Endothelial cell of umbilical vein (primary cell): ENCODE measurements around the gene ATP1A4. TPM values are rescaled to one million over a fixed set of nuclear protein-coding genes. Genes with fewer than 3 reads are reported as not detected.

Experiments
- BruUV-seq: library from RNA; stranded (reverse); fragments of 400-500 nt; replicated peaks from 2 replicates; lab custom pipeline; 2021; lab: Mats Ljungman, UMichigan
- CTCF ChIA-PET: fragments of 300-600, 350-600 bp; sonication (Branson Sonifier 250); formaldehyde crosslinking; loops from one replicate; lab custom pipeline; 2021; ENCODE audit warnings: antibody characterized with exemption, inconsistent platforms; lab: Charles Lee
- POLR2A ChIA-PET: fragments of 300-600, 350-600 bp; sonication (Branson Sonifier 250); formaldehyde crosslinking; loops from one replicate; lab custom pipeline; 2021; ENCODE audit warnings: antibody characterized with exemption, inconsistent platforms; lab: Charles Lee
- DNase-seq: peaks from one replicate; pipeline ENCODE4 v3.0.0-alpha.2; 2011; ENCODE audit warnings: low read depth, low spot score
- FAIRE-seq: peaks from 2 replicates; lab custom pipeline; 2011; peaks lifted over from hg19 to GRCh38; lab: Jason Lieb, UNC
- H2AFZ ChIP-seq: 2 replicates; pipeline ENCODE4 v1.6.0; 2012; ENCODE audit warnings: low read depth, low read length, control low read depth, inconsistent platforms
- H3K27ac ChIP-seq: 2 replicates; pipeline ENCODE4 v1.5.1; 2011; ENCODE audit warnings: low read depth, mild to moderate bottlenecking, control low read depth, low read length, moderate library complexity; ENCODE audit not compliant: insufficient read depth
- H3K27me3 ChIP-seq, 2 experiments: 2 replicates each; pipeline versions ENCODE4 v1.6.0 to v1.6.1; 2011; ENCODE audit warnings: low read length in 2 of 2, mixed read lengths in 1 of 2; ENCODE audit not compliant: control insufficient read depth in 2 of 2, insufficient read depth in 2 of 2
- H3K36me3 ChIP-seq, 2 experiments: 2 replicates in 1 of 2; 3 replicates in 1 of 2; pipeline ENCODE4 v1.5.1; 2011; ENCODE audit warnings: low read length in 2 of 2, mild to moderate bottlenecking in 1 of 2, moderate library complexity in 1 of 2; ENCODE audit not compliant: control insufficient read depth in 2 of 2, insufficient read depth in 2 of 2; ENCODE audit errors: extremely low read depth in 1 of 2
- H3K4me1 ChIP-seq: 3 replicates; pipeline ENCODE4 v1.5.1; 2011; ENCODE audit warnings: mild to moderate bottlenecking, low read length; ENCODE audit not compliant: control insufficient read depth, insufficient read depth; ENCODE audit errors: extremely low read depth
- H3K4me2 ChIP-seq: 2 replicates; pipeline ENCODE4 v1.6.1; 2011; ENCODE audit warnings: low read length, control low read depth, mixed read lengths; ENCODE audit not compliant: insufficient read depth
- H3K4me3 ChIP-seq, 3 experiments: fragments of 200-600 bp in 1 of 3; sonication (generic), shearing (Covaris generic) in 1 of 3; replicated peaks in 1 of 3; 2 replicates each; pipeline ENCODE4 v1.5.1; 2011 to 2016; ENCODE audit warnings: control low read depth in 3 of 3, low read length in 3 of 3, mild to moderate bottlenecking in 2 of 3, inconsistent platforms in 1 of 3, low read depth in 1 of 3, moderate library complexity in 1 of 3; ENCODE audit not compliant: insufficient read depth in 1 of 3
- H3K79me2 ChIP-seq: 2 replicates; pipeline ENCODE4 v1.6.0; 2012; ENCODE audit warnings: low read length, inconsistent platforms; ENCODE audit not compliant: control insufficient read depth, insufficient read depth
- H3K9ac ChIP-seq: replicated peaks from 2 replicates; pipeline ENCODE3; 2011; ENCODE audit warnings: low read length, control low read depth; ENCODE audit not compliant: insufficient read depth; ENCODE audit errors: extremely low read depth
- H3K9me1 ChIP-seq: replicated peaks from 3 replicates; pipeline ENCODE4 v1.6.0; 2011; ENCODE audit warnings: mild to moderate bottlenecking, low read length; ENCODE audit not compliant: control insufficient read depth, insufficient read depth; ENCODE audit errors: extremely low read depth
- H3K9me3 ChIP-seq: replicated peaks from 2 replicates; pipeline ENCODE4 v1.5.1; 2012; ENCODE audit warnings: low read length, inconsistent platforms; ENCODE audit not compliant: control insufficient read depth, insufficient read depth
- H4K20me1 ChIP-seq: replicated peaks from 2 replicates; pipeline ENCODE3; 2011; ENCODE audit warnings: mild to moderate bottlenecking, low read length; ENCODE audit not compliant: control insufficient read depth, insufficient read depth; ENCODE audit errors: extremely low read depth
- EZH2 ChIP-seq: IDR thresholded peaks from 2 replicates; pipeline ENCODE4 v1.6.1; 2012; ENCODE audit warnings: borderline replicate concordance, low read depth, mild to moderate bottlenecking, moderate library complexity, low read length, inconsistent platforms; ENCODE audit not compliant: severe bottlenecking
- FOS ChIP-seq: IDR thresholded peaks from 2 replicates; pipeline ENCODE4 v1.6.1; 2011; ENCODE audit warnings: mild to moderate bottlenecking, low read length, moderate library complexity, borderline replicate concordance; ENCODE audit not compliant: insufficient read depth
- GATA2 ChIP-seq: IDR thresholded peaks from 2 replicates; pipeline ENCODE4 v1.7.0; 2011; ENCODE audit warnings: low read depth, mild to moderate bottlenecking, moderate library complexity, mixed read lengths, low read length; ENCODE audit not compliant: insufficient read length, insufficient read depth
- JUN ChIP-seq: IDR thresholded peaks from 2 replicates; pipeline ENCODE4 v1.6.1; 2011; ENCODE audit warnings: borderline replicate concordance, low read depth; ENCODE audit not compliant: insufficient read length, insufficient read depth
- MYC ChIP-seq: IDR thresholded peaks from one replicate; pipeline ENCODE4 v1.6.1; 2011; ENCODE audit warnings: mild to moderate bottlenecking, low read depth, low read length
- POLR2A ChIP-seq: IDR thresholded peaks from 2 replicates; pipeline ENCODE4 v1.6.1; 2012; ENCODE audit warnings: low read depth, mild to moderate bottlenecking, control low read depth, low read length
- POLR2AphosphoS5 ChIP-seq: IDR thresholded peaks from 2 replicates; pipeline ENCODE4 v1.6.1; 2012; ENCODE audit warnings: low read depth, mild to moderate bottlenecking, control low read depth, low read length, moderate library complexity; ENCODE audit not compliant: insufficient read depth
- dilution Hi-C: fragments of 300-500 bp; cut with MboI; formaldehyde crosslinking; loops from one replicate; pipeline ENCODE4 v1.15.0; 2019; ENCODE audit warnings: low sequenced_read_pairs; ENCODE audit not compliant: extremely low pct_ligation_motif_present
- intact Hi-C: fragments of 100-400 bp; cut with micrococcal nuclease; formaldehyde crosslinking; loops from one replicate; pipeline ENCODE4 v1.10.0; 2022
- polyA plus RNA-seq, 4 experiments: library from polyadenylated mRNA; depleted of rRNA in 3 of 4; stranded (reverse) in 3 of 4; unstranded in 1 of 4; fragments of >200 nt; gene quantifications; 2 replicates each; pipeline versions ENCODE4 v1.2.1 to v1.2.3, GENCODE V29; 2011 to 2012; ENCODE audit warnings: missing spikeins in 1 of 4
- total RNA-seq: library from RNA; stranded (reverse); gene quantifications from 2 replicates; pipeline ENCODE4 v1.2.3, GENCODE V29; 2021
- TF ChIP-seq, protein P1 (sequence below): IDR thresholded peaks from 2 replicates; pipeline ENCODE4 v1.6.1; 2011; ENCODE audit not compliant: insufficient read depth, insufficient read length
- TF ChIP-seq, protein P2 (sequence below), 2 donors: IDR thresholded peaks; 1 replicate in 1 of 2; 2 replicates in 1 of 2; pipeline ENCODE4 v1.5.1; 2011; ENCODE audit warnings: low read length in 2 of 2, mild to moderate bottlenecking in 2 of 2, moderate library complexity in 2 of 2, control low read depth in 1 of 2, inconsistent platforms in 1 of 2, low read depth in 1 of 2; ENCODE audit not compliant: insufficient read depth in 1 of 2; ENCODE audit errors: extremely low read depth in 1 of 2

The ATP1A4 gene
- total and polyA plus RNA-seq, 2 donors (not counting 3 experiments of a cell fraction or from before 2014, with no cell fraction given) = not detected

GRCh38 chr1:160129558-160129957, 21.8 kb upstream of the ATP1A4 start:
- Histone ChIP-seq H3K27me3 (no peaks in the 10 kb centered on the region), H3K36me3 (no peaks in the 10 kb centered on the region), H3K9me3 (no peaks in the 10 kb centered on the region), H4K20me1 (no peaks in the 10 kb centered on the region), H3K9ac (no peak overlapping the region), H3K4me2 (no peak overlapping the region), H3K27ac (no peak overlapping the region), H2AFZ (no peak overlapping the region), H3K4me1 (no peaks in the 10 kb centered on the region), H3K4me3 (no peak overlapping the region), H3K79me2 (no peaks in the 10 kb centered on the region), H3K9me1 (no peaks in the 10 kb centered on the region)
- TF ChIP-seq, protein P1, sequence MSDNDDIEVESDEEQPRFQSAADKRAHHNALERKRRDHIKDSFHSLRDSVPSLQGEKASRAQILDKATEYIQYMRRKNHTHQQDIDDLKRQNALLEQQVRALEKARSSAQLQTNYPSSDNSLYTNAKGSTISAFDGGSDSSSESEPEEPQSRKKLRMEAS = no peak
- TF ChIP-seq GATA2 (no peak), FOS (no peak), EZH2 (no peak), POLR2A (no peak), JUN (no peak), POLR2AphosphoS5 (no peak), MYC (no peak)
- TF ChIP-seq, protein P2, sequence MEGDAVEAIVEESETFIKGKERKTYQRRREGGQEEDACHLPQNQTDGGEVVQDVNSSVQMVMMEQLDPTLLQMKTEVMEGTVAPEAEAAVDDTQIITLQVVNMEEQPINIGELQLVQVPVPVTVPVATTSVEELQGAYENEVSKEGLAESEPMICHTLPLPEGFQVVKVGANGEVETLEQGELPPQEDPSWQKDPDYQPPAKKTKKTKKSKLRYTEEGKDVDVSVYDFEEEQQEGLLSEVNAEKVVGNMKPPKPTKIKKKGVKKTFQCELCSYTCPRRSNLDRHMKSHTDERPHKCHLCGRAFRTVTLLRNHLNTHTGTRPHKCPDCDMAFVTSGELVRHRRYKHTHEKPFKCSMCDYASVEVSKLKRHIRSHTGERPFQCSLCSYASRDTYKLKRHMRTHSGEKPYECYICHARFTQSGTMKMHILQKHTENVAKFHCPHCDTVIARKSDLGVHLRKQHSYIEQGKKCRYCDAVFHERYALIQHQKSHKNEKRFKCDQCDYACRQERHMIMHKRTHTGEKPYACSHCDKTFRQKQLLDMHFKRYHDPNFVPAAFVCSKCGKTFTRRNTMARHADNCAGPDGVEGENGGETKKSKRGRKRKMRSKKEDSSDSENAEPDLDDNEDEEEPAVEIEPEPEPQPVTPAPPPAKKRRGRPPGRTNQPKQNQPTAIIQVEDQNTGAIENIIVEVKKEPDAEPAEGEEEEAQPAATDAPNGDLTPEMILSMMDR (IDR thresholded peaks at IDR 0.05; ENCODE audit: extremely low read depth in 1 of 2, insufficient read depth in 1 of 2, low read depth in 1 of 2, low read length in 2 of 2) = no peak
- BruUV-seq = no TSS peak
- dilution Hi-C loops = no loop called here
- ChIA-PET POLR2A (no interaction called here), CTCF (interaction anchor here (1.1 kb wide), 1 partner anchor 12 kb away, joined by 3 read pairs; no protein-coding TSS in a partner anchor)
- intact Hi-C loops = no loop called here
- DNase-seq = no peak
- no peak for FAIRE-seq
